Retinal pigment epithelial cell (primary cell): ENCODE data around the gene LRRC23.
A peak's percentile ranks its signal among the peaks of the same experiment; 100 is the strongest.
"Not testable (repeated sequence)": the region's sequence is repeated elsewhere in the genome, so short reads cannot be mapped to it uniquely, and the experiment has no call there.

Experiments
- DNase-seq: peaks from one replicate; pipeline ENCODE4 v3.0.0-alpha.2; 2010; ENCODE audit warnings: low read depth
- H3K4me3 ChIP-seq: 2 replicates; pipeline ENCODE4 v1.5.1; 2011; ENCODE audit warnings: mild to moderate bottlenecking, low read length, control low read depth, moderate library complexity
- CTCF ChIP-seq: conservative IDR thresholded peaks from 2 replicates; pipeline ENCODE4 v1.5.1; 2011; ENCODE audit warnings: low read depth, low read length, control low read depth, inconsistent platforms

LRRC23 gene

DNA sequence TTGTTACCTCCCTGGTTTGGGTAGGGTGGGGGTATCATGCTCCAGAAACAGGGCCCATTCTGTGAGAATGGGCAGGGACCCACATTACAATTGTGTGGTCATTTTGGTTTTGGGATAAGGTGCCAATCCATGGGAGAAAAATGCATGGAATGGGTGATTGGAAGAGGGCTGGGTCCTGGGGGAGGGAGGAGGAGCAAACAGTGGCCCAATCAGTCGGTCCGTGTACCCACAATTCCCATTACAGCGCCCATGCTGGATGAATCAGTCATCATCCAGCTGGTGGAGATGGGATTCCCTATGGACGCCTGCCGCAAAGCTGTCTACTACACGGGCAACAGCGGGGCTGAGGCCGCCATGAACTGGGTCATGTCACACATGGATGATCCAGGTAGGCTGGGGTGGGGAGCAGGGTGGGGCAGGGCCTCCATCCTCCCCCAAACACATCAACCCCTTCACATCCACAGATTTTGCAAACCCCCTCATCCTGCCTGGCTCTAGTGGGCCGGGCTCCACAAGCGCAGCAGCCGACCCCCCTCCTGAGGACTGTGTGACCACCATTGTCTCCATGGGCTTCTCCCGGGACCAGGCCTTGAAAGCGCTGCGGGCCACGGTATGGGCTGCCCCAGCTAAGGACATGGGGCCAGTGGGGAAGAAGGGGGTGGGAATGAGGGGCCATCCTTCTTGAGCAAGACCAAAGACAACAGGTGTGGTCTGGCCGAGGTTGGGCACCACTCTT lies 40.9 kb upstream of the LRRC23 start:
- TF ChIP-seq CTCF: no peak
- no peak for DNase-seq
- no peak overlapping the region for H3K4me3 ChIP-seq

- H3K4me3 ChIP-seq, DNase-seq: not testable (repeated sequence)
Observed at GRCh38 chr12:6865307-6865706, 39.3 kb upstream of the LRRC23 start.

GRCh38 chr12:6866163-6866919 lies 38.3 kb upstream of the LRRC23 start:
- peak overlapping the region; percentile 94 for H3K4me3 ChIP-seq
- no peak for DNase-seq
- no peak for TF ChIP-seq CTCF

DNA sequence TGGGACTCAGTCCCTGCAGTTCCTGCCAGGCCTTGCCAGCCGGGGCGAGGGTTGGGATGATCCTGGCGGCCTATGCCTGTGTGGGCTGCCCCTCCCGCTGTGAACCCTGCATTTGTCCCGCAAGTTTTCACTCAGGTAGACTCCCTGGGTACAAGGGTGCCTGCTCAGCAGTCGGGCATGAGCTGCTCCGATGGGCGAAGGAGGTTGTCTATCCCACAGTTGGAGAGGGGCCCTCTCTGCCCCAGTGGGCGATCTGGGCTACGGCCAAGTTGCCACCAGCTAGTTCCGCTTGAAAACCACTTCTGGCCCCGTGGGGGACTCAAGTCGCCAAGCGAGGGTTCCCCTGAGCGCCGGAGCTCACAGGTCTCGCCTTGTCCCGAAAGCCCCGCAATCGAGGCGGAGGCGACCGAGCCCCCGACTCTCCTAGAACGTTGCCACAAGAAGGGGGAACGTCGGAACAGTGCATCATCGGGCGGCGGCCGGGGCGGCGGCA lies 37.7 kb upstream of the LRRC23 start:
- no peak for DNase-seq
- no peak for TF ChIP-seq CTCF
- H3K4me3 ChIP-seq: peak overlapping the region; percentile 94

GRCh38 chr12:6867413-6868210 lies 37.0 kb upstream of the LRRC23 start, which contains the start of gene TPI1:
Gene TPI1, plus strand, starts transcription at chr12:6867531. Its CDS starts 36 bp downstream, at chr12:6867567.
- no peak for TF ChIP-seq CTCF
- DNase-seq: no peak
- H3K4me3 ChIP-seq: peak within 1 kb of the TSS; percentile 94

DNA sequence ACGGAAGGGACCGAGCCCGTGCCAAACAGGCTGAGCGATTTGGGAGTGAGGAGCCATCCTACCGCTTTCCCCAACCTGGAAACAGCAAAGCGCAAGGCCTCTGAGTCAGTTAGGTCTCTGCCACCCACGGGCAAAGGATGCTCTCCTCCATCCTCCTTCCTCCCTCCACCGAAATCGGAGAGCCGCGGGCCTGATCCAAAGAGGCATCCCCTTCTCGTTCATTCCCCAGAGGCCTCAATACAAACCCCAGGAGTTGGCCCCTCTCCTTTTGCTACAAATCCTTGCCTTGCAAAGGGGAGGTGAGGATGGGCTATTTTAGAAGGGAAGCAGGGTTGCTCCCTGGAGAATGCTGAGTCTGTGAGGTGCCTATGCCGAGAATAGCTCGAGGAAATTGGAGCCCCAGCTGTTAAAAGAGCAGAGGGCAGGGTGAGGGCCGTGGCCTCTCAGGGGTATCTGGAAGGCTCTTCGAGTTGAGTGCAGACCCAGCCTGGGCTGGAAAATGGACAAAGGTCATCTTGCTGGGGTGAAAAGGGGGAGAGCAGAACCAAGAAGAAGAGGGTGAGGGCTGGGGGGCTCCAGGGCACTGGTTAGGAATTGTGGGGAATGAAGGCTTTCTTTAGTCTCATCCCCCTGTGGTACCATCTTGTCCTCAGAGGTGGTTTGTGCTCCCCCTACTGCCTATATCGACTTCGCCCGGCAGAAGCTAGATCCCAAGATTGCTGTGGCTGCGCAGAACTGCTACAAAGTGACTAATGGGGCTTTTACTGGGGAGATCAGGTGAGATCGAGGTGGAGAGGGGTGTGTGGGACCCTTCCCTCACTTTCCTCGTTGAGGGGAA lies 36.2 kb upstream of the LRRC23 start:
- peak overlapping the region; percentile 94 for H3K4me3 ChIP-seq
- DNase-seq: no peak
- TF ChIP-seq CTCF: peak; percentile 48
